Measurements from ENCODE around the gene ASIC2.

DNA sequence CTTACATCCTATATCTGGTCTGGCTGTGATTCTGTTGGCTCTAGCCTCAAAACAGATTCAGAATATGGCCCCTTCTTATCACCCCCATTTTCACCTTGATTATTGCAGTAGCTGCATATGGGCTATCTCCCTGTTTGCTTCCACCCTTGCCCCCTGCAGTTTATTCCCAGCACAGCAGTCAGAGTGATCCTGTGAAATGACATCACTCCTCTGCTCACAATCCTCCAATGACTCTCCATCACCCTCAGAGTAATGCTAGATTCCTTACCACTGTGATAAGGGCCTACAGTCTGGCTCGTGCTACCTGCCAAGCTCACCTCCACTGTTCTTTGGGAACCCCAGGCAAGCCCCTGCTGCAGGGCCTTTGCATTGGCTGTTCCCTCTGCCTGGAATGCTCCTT lies 92.5 kb downstream of the ASIC2 start:
- TF ChIP-seq, protein P1, sequence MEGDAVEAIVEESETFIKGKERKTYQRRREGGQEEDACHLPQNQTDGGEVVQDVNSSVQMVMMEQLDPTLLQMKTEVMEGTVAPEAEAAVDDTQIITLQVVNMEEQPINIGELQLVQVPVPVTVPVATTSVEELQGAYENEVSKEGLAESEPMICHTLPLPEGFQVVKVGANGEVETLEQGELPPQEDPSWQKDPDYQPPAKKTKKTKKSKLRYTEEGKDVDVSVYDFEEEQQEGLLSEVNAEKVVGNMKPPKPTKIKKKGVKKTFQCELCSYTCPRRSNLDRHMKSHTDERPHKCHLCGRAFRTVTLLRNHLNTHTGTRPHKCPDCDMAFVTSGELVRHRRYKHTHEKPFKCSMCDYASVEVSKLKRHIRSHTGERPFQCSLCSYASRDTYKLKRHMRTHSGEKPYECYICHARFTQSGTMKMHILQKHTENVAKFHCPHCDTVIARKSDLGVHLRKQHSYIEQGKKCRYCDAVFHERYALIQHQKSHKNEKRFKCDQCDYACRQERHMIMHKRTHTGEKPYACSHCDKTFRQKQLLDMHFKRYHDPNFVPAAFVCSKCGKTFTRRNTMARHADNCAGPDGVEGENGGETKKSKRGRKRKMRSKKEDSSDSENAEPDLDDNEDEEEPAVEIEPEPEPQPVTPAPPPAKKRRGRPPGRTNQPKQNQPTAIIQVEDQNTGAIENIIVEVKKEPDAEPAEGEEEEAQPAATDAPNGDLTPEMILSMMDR (IDR thresholded peaks at IDR 0.05), result no peak
- no peak for TF ChIP-seq POLR2A (IDR thresholded peaks at IDR 0.05)
- TF ChIP-seq POLR2AphosphoS5 (IDR thresholded peaks at IDR 0.05), result no peak
